ENCODE data around the gene FBXO41.

The FBXO41 gene

GRCh38 chr2:73246850-73247249, 37.4 kb downstream of the FBXO41 start:
- no peak for DNase-seq (ENCODE audit: low spot score)

DNA sequence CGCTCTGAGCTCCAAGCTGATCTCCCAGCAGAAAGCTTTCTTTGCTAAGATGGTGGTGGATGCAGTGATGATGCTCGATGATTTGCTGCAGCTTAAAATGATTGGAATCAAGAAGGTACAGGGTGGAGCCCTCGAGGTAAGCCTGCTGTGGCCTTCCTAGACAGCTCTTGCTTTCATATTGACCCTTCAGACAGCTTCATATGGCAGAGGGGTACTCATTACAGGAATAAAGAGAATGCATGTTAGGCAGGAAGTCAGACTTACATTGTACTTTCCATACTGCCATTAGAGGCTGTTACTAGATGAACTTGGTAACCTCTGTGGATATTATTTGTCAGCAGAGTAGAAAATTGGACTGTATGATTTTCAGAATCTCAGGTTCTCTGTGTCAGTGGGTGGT, 39.7 kb downstream of the FBXO41 start:
- no peak for DNase-seq (ENCODE audit: low spot score)

- DNase-seq (ENCODE audit: low spot score): no peak
Measured at GRCh38 chr2:73243884-73244570, 40.3 kb downstream of the FBXO41 start.

- DNase-seq (ENCODE audit: low spot score): no peak
Measured at GRCh38 chr2:73239776-73240175, 44.5 kb downstream of the FBXO41 start.

DNA sequence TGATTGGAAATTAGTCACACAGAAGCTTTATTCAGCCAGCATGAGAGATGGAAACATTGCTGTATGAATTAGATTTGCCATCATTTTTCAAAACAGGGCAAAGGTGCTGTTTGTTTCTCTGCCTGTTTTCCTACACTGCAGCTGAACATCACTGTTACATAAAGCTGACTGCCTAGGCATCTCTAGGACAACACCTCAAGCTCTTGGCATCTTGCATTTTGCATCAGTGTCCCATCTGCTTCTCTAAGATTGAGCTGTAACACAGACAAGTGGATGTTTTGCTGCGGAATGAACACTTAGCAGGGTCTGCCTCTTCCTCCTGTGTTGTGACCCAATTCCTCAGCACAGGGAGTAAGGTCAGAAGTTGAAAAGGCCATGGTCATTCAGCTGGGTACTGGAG, 45.3 kb downstream of the FBXO41 start:
- DNase-seq (ENCODE audit: low spot score): no peak

DNA sequence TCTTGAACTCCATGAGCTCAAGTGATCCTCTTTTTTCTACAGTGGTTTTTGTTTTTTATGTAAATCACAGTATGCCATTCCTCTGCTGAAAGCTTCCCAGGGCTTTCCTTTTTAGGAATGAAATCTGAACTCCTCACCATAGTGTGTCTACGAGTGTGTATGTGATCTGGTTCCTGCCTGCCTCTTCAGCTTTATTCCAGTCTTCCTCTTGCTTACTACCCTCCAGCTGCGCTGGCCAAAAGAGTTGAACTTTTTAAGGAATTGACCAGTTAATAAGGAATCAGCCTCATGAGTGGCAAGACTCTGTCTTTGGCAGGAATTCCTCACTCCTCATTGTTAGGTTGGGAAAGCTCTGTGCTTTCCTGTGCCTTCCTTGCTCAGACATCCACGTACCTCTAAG, 46.1 kb downstream of the FBXO41 start:
- no peak for DNase-seq (ENCODE audit: low spot score)

DNA sequence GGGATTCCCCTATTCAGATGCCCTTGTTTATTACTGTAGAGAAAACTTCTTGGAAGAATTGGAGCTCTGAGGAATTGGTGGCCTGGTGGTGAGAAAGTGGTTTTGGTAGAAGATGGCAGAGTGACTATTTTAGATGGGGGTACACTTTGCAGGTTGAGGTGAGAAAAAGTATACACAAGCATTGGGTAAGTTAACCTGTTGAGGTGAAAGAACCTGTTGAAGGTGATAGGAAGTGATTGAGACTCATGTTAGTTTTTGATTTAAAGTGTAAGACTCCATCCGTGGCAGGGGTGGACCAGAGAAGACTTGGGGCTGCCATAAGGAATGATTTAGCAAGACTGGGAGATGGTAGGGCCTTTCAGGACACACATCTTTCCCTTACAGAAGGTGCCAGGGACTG, 47.1 kb downstream of the FBXO41 start:
- DNase-seq (ENCODE audit: low spot score): no peak

GRCh38 chr2:73235315-73236028, 48.8 kb downstream of the FBXO41 start:
- DNase-seq (ENCODE audit: low spot score): no peak

DNA sequence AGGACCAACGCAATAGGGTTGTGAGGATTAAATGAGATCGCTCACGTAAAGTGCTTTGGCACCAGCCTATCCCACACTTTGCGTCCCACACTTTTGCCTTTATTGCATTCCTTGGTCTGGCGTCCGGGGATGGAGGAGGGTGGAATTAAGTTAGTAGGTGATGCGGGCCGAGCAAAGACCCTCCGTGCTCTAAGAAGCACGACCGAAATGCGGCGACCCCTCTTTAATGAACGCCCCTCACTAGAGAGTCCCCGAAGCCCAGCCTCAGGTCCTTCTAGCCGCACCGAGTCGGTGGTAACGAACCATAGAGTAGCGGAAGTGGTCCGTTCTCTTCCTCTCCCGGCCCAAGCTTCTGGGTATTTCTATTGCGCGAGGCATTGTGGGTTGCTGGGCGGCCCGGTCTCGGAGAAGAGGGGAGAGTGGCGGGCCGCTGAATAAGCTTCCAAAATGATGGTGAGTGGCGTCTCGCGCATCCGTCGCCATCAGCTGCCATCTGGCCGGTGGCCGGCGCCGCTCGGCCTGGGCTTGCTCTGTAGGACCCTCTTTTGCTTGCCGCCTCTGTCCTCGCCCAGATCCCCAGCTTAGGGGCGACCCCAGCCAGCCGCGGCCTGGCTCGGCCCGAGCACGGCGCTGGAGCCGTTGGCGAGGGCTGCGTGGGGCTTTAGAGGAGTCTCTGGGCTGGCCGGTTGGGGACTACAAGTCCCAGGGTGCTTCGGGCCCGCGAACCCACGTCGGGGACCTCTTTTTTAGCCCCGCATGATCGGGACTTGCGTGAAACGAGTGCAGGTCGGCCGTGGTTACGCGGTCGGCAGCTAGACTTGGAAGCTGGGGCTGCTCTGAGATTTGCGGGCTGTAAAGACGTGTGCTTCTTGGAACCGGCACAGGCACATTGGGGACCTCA, 50.1 kb downstream of the FBXO41 start, which contains the start of gene CCT7:
TSS of gene CCT7 (plus strand) at position 377 of the 901 bp plus-strand sequence. CDS start at position 448, 71 bp downstream.
- peak; percentile 89 for DNase-seq (ENCODE audit: low spot score)

GRCh38 chr2:73233154-73233931, 50.9 kb downstream of the FBXO41 start, which contains the start of gene PRADC1:
PRADC1 (minus strand) TSS chr2:73233239; CDS start chr2:73233160, 79 bp downstream.
- peak; percentile 100 for DNase-seq (ENCODE audit: low spot score)

DNA sequence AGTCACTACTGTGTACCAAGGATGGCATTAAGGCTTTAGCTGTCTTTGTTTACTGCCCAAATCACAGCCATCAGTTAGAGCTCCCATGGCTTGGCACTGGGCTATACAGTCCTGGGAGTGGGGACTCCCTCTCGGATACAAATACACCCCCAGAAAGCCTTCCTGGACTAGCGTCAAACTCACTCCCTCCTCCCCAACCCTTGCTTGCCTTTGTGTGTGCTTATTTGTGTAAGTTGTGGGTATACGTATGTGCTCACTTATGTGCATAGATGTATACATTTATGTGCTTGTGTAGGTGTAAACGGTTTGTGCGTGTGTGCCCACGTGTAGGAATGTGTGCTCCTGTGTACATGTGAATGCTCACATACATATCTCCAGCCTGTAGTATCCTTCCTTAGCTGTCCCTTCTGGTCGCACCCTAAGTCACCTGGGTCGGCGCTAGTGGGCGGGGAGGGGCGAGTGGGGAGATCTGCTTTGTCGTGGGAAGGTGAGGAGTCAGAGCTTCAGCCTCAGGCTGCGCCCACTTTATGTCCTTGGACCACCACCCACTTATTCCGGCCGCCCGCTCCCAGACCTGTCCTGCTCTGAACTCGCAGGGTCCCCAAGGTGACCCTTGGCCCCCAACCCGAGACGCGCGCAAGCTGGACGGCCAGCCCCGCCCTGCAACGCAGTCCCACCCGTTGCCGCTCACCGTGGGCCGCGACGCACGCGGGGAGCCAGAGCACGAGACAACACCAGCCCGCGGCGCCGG, 51.7 kb downstream of the FBXO41 start:
- DNase-seq (ENCODE audit: low spot score): no peak

DNA sequence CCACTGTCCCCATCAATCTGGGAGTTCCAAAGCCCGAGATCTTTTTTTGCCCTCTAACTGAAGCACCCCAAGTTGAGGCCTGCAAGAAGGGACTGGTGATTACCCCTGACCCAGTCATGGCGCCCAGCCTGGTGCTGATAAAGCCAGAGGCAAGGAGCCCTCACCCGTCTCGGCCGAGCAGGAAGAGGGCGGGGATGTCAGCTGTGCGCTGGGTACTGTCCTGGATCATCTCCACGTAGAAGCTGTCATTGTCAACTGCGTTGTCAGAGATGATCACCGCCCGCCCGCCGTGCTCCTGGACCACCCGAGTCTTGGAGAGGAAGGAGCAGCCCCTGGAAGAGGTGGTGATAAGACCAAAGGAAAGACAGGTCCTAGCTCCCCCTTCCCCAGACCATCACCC, 55.6 kb downstream of the FBXO41 start:
- no peak for DNase-seq (ENCODE audit: low spot score)

DNA sequence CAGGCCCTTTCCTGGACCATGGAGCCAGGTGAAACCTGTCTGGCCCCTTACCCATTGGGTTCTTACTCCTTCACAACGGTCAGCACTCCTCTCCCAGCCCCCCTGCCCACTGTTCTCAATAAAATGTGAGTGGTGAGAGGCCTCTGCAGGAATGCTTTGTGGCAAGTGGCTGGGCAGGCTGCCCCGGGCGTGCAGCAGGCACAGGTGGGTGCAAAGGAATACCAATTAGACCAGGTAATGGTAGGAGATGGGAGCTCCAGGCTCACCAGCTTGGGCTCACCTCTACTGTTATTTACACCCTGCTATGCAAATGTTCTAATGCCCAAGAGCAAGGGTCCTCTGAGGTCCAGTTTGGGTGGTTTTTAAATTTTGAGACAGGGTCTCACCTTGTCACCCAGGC, 57.2 kb downstream of the FBXO41 start:
- DNase-seq (ENCODE audit: low spot score): no peak

- no peak for DNase-seq (ENCODE audit: low spot score)
Measured at GRCh38 chr2:73225513-73226360, 58.5 kb downstream of the FBXO41 start.

DNA sequence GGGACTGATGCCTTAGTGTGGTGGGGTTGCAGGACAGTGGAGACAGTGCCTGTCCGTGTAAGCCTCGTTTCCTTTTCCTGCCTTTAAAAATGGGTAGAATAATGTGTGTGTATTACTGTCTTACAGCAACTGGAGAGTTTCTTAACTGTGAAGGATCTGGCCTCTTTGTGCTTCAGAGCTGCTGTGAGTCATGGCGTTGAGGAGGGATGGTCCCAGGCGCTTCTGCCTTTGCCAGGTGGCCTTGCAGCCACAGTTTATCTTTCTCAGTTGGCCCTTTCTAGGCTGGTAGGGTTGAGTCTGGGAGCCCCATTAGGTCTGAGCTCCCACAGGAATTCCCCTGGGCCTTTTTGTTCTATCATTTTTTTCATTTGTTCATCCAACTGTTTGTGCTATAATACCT, 60.5 kb downstream of the FBXO41 start:
- no peak for DNase-seq (ENCODE audit: low spot score)

- DNase-seq (ENCODE audit: low spot score): no peak
Measured at GRCh38 chr2:73218298-73218697, 66.0 kb downstream of the FBXO41 start.

DNA sequence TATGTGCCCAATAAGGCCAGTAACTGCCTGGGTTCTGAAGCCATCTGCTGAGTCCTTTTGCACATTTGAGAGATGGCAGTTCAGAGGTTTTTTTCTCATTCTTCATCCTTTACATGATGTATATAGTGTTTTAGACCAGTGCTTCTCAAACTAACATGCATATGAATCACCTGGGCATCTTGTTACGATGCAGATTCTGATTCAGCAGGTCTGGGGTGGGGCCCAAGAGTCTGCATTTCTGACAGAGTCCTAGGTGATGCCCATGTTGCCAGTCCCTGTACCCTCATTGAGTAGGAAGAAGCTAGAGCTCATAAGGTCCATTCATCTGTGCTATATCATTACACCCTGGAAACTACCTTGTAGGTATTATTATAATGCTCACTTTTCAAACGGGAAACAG, 66.5 kb downstream of the FBXO41 start:
- no peak for DNase-seq (ENCODE audit: low spot score)

GRCh38 chr2:73217160-73217559, 67.1 kb downstream of the FBXO41 start:
- DNase-seq (ENCODE audit: low spot score): no peak

GRCh38 chr2:73215254-73215653, 69.0 kb downstream of the FBXO41 start:
- DNase-seq (ENCODE audit: low spot score): no peak

All from hepatic stellate cell (primary cell).